H1 (cell line): ENCODE data around the gene ZNF350. TPM values are rescaled to one million over a fixed set of nuclear protein-coding genes. Genes with fewer than 3 reads are reported as not detected.

Source experiments
- CTCF ChIA-PET: fragments of 300-600 bp; sonication (Branson Sonifier 250); formaldehyde crosslinking; loops from one replicate; lab custom pipeline; 2021; ENCODE audit not compliant: partially characterized antibody; lab: Charles Lee
- POLR2A ChIA-PET: fragments of 300-600 bp; sonication (Branson Sonifier 250); formaldehyde crosslinking; loops from one replicate; lab custom pipeline; 2021; ENCODE audit warnings: inconsistent platforms; ENCODE audit not compliant: partially characterized antibody; lab: Charles Lee
- DNase-seq, 2 experiments: peaks; one replicate each; pipeline versions ENCODE4 v3.0.0 to v3.0.0-alpha.2; 2010 to 2022; ENCODE audit warnings: low spot score in 2 of 2, low read depth in 1 of 2, mixed read lengths in 1 of 2
- FAIRE-seq: peaks from 2 replicates; lab custom pipeline; 2011; peaks lifted over from hg19 to GRCh38; lab: Jason Lieb, UNC
- H2AFZ ChIP-seq: 2 replicates; pipeline ENCODE4 v1.8.1; 2012; ENCODE audit warnings: low read length, inconsistent platforms
- H2AK5ac ChIP-seq: 2 replicates; pipeline ENCODE4 v1.6.1; 2013; ENCODE audit warnings: low read depth, low read length
- H2BK120ac ChIP-seq: replicated peaks from 2 replicates; pipeline ENCODE3; 2013; ENCODE audit warnings: low read depth, low read length, inconsistent platforms
- H2BK12ac ChIP-seq: 2 replicates; pipeline ENCODE4 v1.6.1; 2013; ENCODE audit warnings: low read depth, low read length
- H2BK15ac ChIP-seq: 2 replicates; pipeline ENCODE4 v1.6.1; 2013; ENCODE audit warnings: low read length
- H2BK20ac ChIP-seq: 2 replicates; pipeline ENCODE4 v1.6.1; 2013; ENCODE audit warnings: low read length
- H2BK5ac ChIP-seq: 2 replicates; pipeline ENCODE4 v1.6.1; 2013; ENCODE audit warnings: low read depth, low read length
- H3K14ac ChIP-seq: 2 replicates; pipeline ENCODE4 v1.6.1; 2013; ENCODE audit warnings: inconsistent platforms; ENCODE audit not compliant: insufficient read length
- H3K18ac ChIP-seq: 2 replicates; pipeline ENCODE4 v1.6.1; 2013; ENCODE audit warnings: low read length; ENCODE audit errors: extremely low read depth
- H3K23ac ChIP-seq: 2 replicates; pipeline ENCODE4 v1.6.1; 2013; ENCODE audit warnings: inconsistent platforms; ENCODE audit not compliant: insufficient read length
- H3K23me2 ChIP-seq: 2 replicates; pipeline ENCODE4 v1.6.1; 2013; ENCODE audit warnings: low read depth, low read length
- H3K27ac ChIP-seq: 2 replicates; pipeline ENCODE4 v1.6.1; 2011; ENCODE audit warnings: low read depth, low read length, inconsistent platforms
- H3K27me3 ChIP-seq, 4 experiments: replicated peaks in 1 of 4; 1 replicate in 1 of 4; 2 replicates in 3 of 4; pipeline versions ENCODE4 v1.6.1 to v1.8.1; 2011 to 2013; ENCODE audit warnings: low read length in 3 of 4, mild to moderate bottlenecking in 3 of 4, inconsistent platforms in 2 of 4, mixed read lengths in 2 of 4, moderate library complexity in 1 of 4; ENCODE audit not compliant: control insufficient read depth in 3 of 4, insufficient read depth in 3 of 4; ENCODE audit errors: extremely low read depth in 1 of 4
- H3K36me3 ChIP-seq, 4 experiments: 2 replicates each; pipeline versions ENCODE4 v1.6.1 to v1.8.1; 2011 to 2013; ENCODE audit warnings: mild to moderate bottlenecking in 4 of 4, low read length in 3 of 4, moderate library complexity in 2 of 4, control low read depth in 1 of 4, inconsistent platforms in 1 of 4; ENCODE audit not compliant: insufficient read depth in 4 of 4, control insufficient read depth in 2 of 4
- H3K4ac ChIP-seq: replicated peaks from 2 replicates; pipeline ENCODE3; 2013; ENCODE audit warnings: low read length, low read depth, mixed read lengths, inconsistent platforms; ENCODE audit not compliant: insufficient read length
- H3K4me1 ChIP-seq, 4 experiments: replicated peaks in 1 of 4; 1 replicate in 1 of 4; 2 replicates in 3 of 4; pipeline versions ENCODE4 v1.6.1 to v1.8.1; 2011 to 2013; ENCODE audit warnings: low read length in 3 of 4, inconsistent platforms in 2 of 4, mixed read lengths in 1 of 4; ENCODE audit not compliant: insufficient read depth in 4 of 4, control insufficient read depth in 3 of 4
- H3K4me2 ChIP-seq, 2 experiments: 2 replicates each; pipeline versions ENCODE4 v1.6.1 to v1.8.1; 2011 to 2013; ENCODE audit warnings: low read depth in 2 of 2, low read length in 2 of 2, control low read depth in 1 of 2, inconsistent platforms in 1 of 2, mild to moderate bottlenecking in 1 of 2; ENCODE audit not compliant: insufficient read depth in 1 of 2
- H3K4me3 ChIP-seq, 4 experiments: fragments of 200-600, 300-600 bp in 1 of 4; sonication (generic), shearing (Covaris generic), sonication (Bioruptor Twin) in 1 of 4; 2 replicates each; pipeline versions ENCODE4 v1.5.1 to v1.8.1; 2011 to 2016; ENCODE audit warnings: low read length in 4 of 4, low read depth in 3 of 4, control low read depth in 2 of 4, inconsistent platforms in 2 of 4, mild to moderate bottlenecking in 2 of 4, mixed read lengths in 1 of 4, moderate library complexity in 1 of 4; ENCODE audit not compliant: insufficient read depth in 2 of 4; ENCODE audit errors: extremely low read depth in 1 of 4
- H3K56ac ChIP-seq: replicated peaks from 2 replicates; pipeline ENCODE3; 2013; ENCODE audit warnings: low read depth, mild to moderate bottlenecking, mixed read lengths, low read length, inconsistent platforms; ENCODE audit not compliant: insufficient read length
- H3K79me1 ChIP-seq: 2 replicates; pipeline ENCODE4 v1.6.1; 2013; ENCODE audit warnings: low read depth, low read length, control low read depth
- H3K79me2 ChIP-seq, 2 experiments: 2 replicates each; pipeline versions ENCODE4 v1.6.1 to v1.8.1; 2012 to 2013; ENCODE audit warnings: low read length in 2 of 2, mild to moderate bottlenecking in 2 of 2, inconsistent platforms in 1 of 2; ENCODE audit not compliant: insufficient read depth in 2 of 2, control insufficient read depth in 1 of 2
- H3K9ac ChIP-seq, 4 experiments: replicated peaks in 1 of 4; 1 replicate in 1 of 4; 2 replicates in 3 of 4; pipeline versions ENCODE4 v1.6.1 to v1.8.1; 2011 to 2013; ENCODE audit warnings: low read depth in 3 of 4, low read length in 3 of 4, control low read depth in 2 of 4, mild to moderate bottlenecking in 2 of 4, moderate library complexity in 2 of 4, inconsistent platforms in 1 of 4; ENCODE audit errors: extremely low read depth in 1 of 4
- H3K9me3 ChIP-seq, 2 experiments: 2 replicates each; pipeline versions ENCODE4 v1.6.1 to v1.8.1; 2012 to 2013; ENCODE audit warnings: mild to moderate bottlenecking in 2 of 2, moderate library complexity in 2 of 2, control low read depth in 1 of 2, inconsistent platforms in 1 of 2, low read depth in 1 of 2, low read length in 1 of 2, mixed read lengths in 1 of 2; ENCODE audit not compliant: insufficient read depth in 2 of 2
- H4K20me1 ChIP-seq, 2 experiments: replicated peaks in 1 of 2; 2 replicates each; pipeline versions ENCODE3 to v1.8.1; 2011 to 2013; ENCODE audit warnings: inconsistent platforms in 2 of 2, low read length in 2 of 2, mild to moderate bottlenecking in 1 of 2; ENCODE audit not compliant: insufficient read depth in 2 of 2, control insufficient read depth in 1 of 2
- H4K5ac ChIP-seq: 2 replicates; pipeline ENCODE4 v1.6.1; 2013; ENCODE audit warnings: low read length, low read depth, mixed read lengths, inconsistent platforms; ENCODE audit not compliant: insufficient read length
- H4K8ac ChIP-seq: 2 replicates; pipeline ENCODE4 v1.8.0; 2013; ENCODE audit warnings: mild to moderate bottlenecking, moderate library complexity, low read length, inconsistent platforms; ENCODE audit not compliant: insufficient read depth; ENCODE audit errors: extremely low read depth
- H4K91ac ChIP-seq: replicated peaks from 2 replicates; pipeline ENCODE3; 2013; ENCODE audit warnings: low read length, mixed read lengths, inconsistent platforms; ENCODE audit not compliant: insufficient read length
- CEBPB ChIP-seq: IDR thresholded peaks from 2 replicates; pipeline ENCODE4 v1.6.1; 2012; ENCODE audit warnings: low read depth, low read length
- RAD21 ChIP-seq, 2 experiments: IDR thresholded peaks in 1 of 2; conservative IDR thresholded peaks in 1 of 2; 2 replicates each; pipeline ENCODE4 v1.6.1; 2011; ENCODE audit warnings: low read depth in 2 of 2, low read length in 2 of 2, improper control_type of control experiment in 1 of 2, inconsistent platforms in 1 of 2, mild to moderate bottlenecking in 1 of 2, moderate library complexity in 1 of 2
- WGBS, 2 experiments: shearing (Covaris generic) in 1 of 2; methylation state at CpG; one replicate each; pipeline versions ENCODE4 v1.1.6 to v1.1.7; 2013 to 2015; ENCODE audit warnings: low lambda C conversion rate in 2 of 2, mixed read lengths in 2 of 2, inconsistent platforms in 1 of 2, low coverage in 1 of 2, missing lambda C conversion rate in 1 of 2; ENCODE audit not compliant: insufficient replicate concordance in 2 of 2, insufficient coverage in 1 of 2, insufficient read length in 1 of 2; ENCODE audit errors: extremely low coverage in 1 of 2, missing lambda C conversion rate in 1 of 2; 5-methylcytosine and 5-hydroxymethylcytosine counted together
- polyA plus RNA-seq, 7 experiments: library from polyadenylated mRNA; depleted of rRNA in 3 of 7; stranded (reverse) in 5 of 7; unstranded in 2 of 7; fragments of >200 nt in 5 of 7; fragments of 200-250 nt in 2 of 7; gene quantifications; 1 replicate in 5 of 7; 2 replicates in 1 of 7; 4 replicates in 1 of 7; pipeline versions ENCODE4 v1.2.1 to v1.2.3, GENCODE V29; 2011 to 2013; ENCODE audit warnings: missing spikeins in 2 of 7, mixed read lengths in 2 of 7
- total RNA-seq: library from RNA; stranded (reverse); fragmentation: NEBNext Ultra II Directional; extraction: Animal tissue kit (Norgen Biotek cat#: 25700); gene quantifications from 2 replicates; pipeline ENCODE4 v1.2.1, GENCODE V29; 2021

Gene ZNF350
- total and polyA plus RNA-seq, 2 of the 8 experiments (the other 6 are each of a cell fraction or from before 2014, with no cell fraction given): 1.7 to 5.3 TPM

- Histone ChIP-seq H3K23ac (no peak overlapping the region), H3K4me3 (no peak overlapping the region), H2BK5ac (no peak overlapping the region), H3K27ac (no peak overlapping the region), H2BK20ac (no peak overlapping the region), H3K4me1 (no peaks in the 10 kb centered on the region), H3K14ac (no peak overlapping the region), H3K56ac (no peak overlapping the region), H2BK12ac (no peak overlapping the region), H2AFZ (no peak overlapping the region), H2BK120ac (no peak overlapping the region), H3K9me3 (peaks cover 46 to 60% of the 10 kb centered on the region in 2 experiments), H3K18ac (no peak overlapping the region), H4K8ac (no peak overlapping the region), H3K79me1 (no peaks in the 10 kb centered on the region), H4K20me1 (no peaks in the 10 kb centered on the region), H2AK5ac (no peak overlapping the region), H3K4ac (no peak overlapping the region), H2BK15ac (no peak overlapping the region), H3K4me2 (no peak overlapping the region), H4K91ac (no peak overlapping the region), H3K27me3 (no peaks in the 10 kb centered on the region), H3K36me3 (peaks cover 4 to 40% (median 17%) of the 10 kb centered on the region in 4 experiments; a peak in 6 of 8 replicates), H3K79me2 (peaks cover 0 to 30% of the 10 kb centered on the region in 2 experiments; a peak in 2 of 4 replicates), H4K5ac (no peak overlapping the region), H3K23me2 (no peaks in the 10 kb centered on the region), H3K9ac (no peak overlapping the region)
- DNase-seq: no peak
- no peak for FAIRE-seq
- WGBS, 2 experiments: 80% methylated on average over 3 of the region's 3 CpGs; no CpG with 5 or more reads in 1 of the 2 experiments
- POLR2A ChIA-PET: interaction anchor here (1.1 kb wide), 1 partner anchor 121 kb away, joined by 3 read pairs; no protein-coding TSS in a partner anchor
- TF ChIP-seq RAD21 (IDR thresholded peaks at IDR 0.05 in 1 of 2, conservative IDR thresholded peaks at IDR 0.05 in 1 of 2; ENCODE audit: low read depth in 2 of 2, low read length in 2 of 2): peak; percentile 4 to 25; a peak in 3 of 4 replicates
- no peak for TF ChIP-seq CEBPB
- CTCF ChIA-PET: interaction anchor here (0.6 kb wide), 1 partner anchor 194 kb away, joined by 4 read pairs; no protein-coding TSS in a partner anchor
Measured at GRCh38 chr19:51976852-51977251, 9.8 kb downstream of the ZNF350 start.
